ENCODE data around the gene HUWE1.

HUWE1 gene

DNA sequence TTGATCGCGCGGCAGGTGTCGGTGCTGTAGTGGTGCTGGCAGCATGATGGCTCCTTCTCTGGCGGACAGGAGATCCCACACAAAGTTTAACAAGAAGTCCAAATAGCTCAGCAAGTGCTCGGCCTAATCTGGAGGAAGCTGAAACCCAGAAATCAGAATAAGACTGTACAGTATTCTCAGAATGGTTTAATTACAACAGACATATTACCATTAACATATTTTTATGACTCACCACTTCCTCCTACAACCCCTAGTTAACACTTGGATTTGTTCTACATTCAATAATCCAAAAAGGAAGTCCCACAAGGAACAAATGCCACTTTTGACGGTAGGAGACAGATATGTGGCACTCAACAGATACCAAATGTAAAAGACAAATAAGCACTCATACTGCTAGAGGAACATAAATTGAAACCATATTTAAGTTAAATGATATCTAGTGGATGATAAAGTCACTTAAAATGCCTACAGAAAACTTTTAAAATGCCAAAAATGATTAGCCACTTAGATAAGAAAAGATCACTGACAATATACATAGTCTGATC lies 91.2 kb downstream of the HUWE1 start:
- no peaks in the 10 kb centered on the region for H3K4me1 ChIP-seq (ENCODE audit: control insufficient read depth, insufficient read depth, low read length)
- peaks cover 41% of the 10 kb centered on the region for H3K36me3 ChIP-seq (ENCODE audit: control insufficient read depth, insufficient read depth, low read length)
- H3K27me3 ChIP-seq (ENCODE audit: control insufficient read depth, insufficient read depth, low read length): no peaks in the 10 kb centered on the region

DNA sequence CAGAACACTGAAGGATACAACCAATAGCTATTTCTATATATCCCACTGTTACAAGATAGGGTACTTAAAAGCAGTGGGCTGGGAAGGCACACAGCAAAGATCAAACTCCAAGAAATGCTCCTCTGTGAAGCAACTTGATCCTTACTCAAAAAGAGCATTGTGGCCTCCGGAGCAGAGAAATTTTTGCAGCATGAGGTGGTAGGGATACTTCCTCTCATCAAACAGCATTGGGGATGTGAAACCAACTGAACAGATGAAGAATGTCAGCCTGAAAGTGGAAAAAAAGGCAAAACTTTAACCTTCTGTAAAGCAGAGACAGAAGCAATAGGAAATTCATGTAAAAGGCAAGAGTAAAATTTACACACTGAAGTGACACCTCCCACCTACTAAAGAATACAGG lies 92.2 kb downstream of the HUWE1 start:
- no peak overlapping the region for H3K9ac ChIP-seq (ENCODE audit: low read depth, low read length)
- H3K9me3 ChIP-seq (ENCODE audit: control insufficient read depth, insufficient read depth, low read length): peaks cover 7% of the 10 kb centered on the region
- no peaks in the 10 kb centered on the region for H3K4me1 ChIP-seq (ENCODE audit: control insufficient read depth, insufficient read depth, low read length)
- peaks cover 46% of the 10 kb centered on the region for H3K36me3 ChIP-seq (ENCODE audit: control insufficient read depth, insufficient read depth, low read length)
- no peaks in the 10 kb centered on the region for H3K27me3 ChIP-seq (ENCODE audit: control insufficient read depth, insufficient read depth, low read length)
- no peak overlapping the region for H3K4me3 ChIP-seq (ENCODE audit: low read depth, low read length)

More for the DNA sequence above, 91.2 kb downstream of the HUWE1 start:
- no peak overlapping the region for H3K9ac ChIP-seq (ENCODE audit: low read depth, low read length)
- H3K9me3 ChIP-seq (ENCODE audit: control insufficient read depth, insufficient read depth, low read length): peaks cover 4% of the 10 kb centered on the region
- H3K4me3 ChIP-seq (ENCODE audit: low read depth, low read length): no peak overlapping the region

- Histone ChIP-seq H3K4me1 (ENCODE audit: control insufficient read depth, insufficient read depth, low read length) (no peaks in the 10 kb centered on the region), H3K36me3 (ENCODE audit: control insufficient read depth, insufficient read depth, low read length) (peaks cover 54% of the 10 kb centered on the region), H3K9me3 (ENCODE audit: control insufficient read depth, insufficient read depth, low read length) (peaks cover 4% of the 10 kb centered on the region), H3K9ac (ENCODE audit: low read depth, low read length) (no peak overlapping the region), H3K27me3 (ENCODE audit: control insufficient read depth, insufficient read depth, low read length) (no peaks in the 10 kb centered on the region), H3K4me3 (ENCODE audit: low read depth, low read length) (no peak overlapping the region)
Measured at GRCh38 chrX:53587795-53588420, 98.6 kb downstream of the HUWE1 start.

GRCh38 chrX:53584891-53585290 lies 101.6 kb downstream of the HUWE1 start:
- peaks cover 52% of the 10 kb centered on the region for H3K36me3 ChIP-seq (ENCODE audit: control insufficient read depth, insufficient read depth, low read length)
- no peak overlapping the region for H3K4me3 ChIP-seq (ENCODE audit: low read depth, low read length)
- no peaks in the 10 kb centered on the region for H3K27me3 ChIP-seq (ENCODE audit: control insufficient read depth, insufficient read depth, low read length)
- H3K9ac ChIP-seq (ENCODE audit: low read depth, low read length): no peak overlapping the region
- H3K4me1 ChIP-seq (ENCODE audit: control insufficient read depth, insufficient read depth, low read length): no peaks in the 10 kb centered on the region
- peaks cover 3% of the 10 kb centered on the region for H3K9me3 ChIP-seq (ENCODE audit: control insufficient read depth, insufficient read depth, low read length)

DNA sequence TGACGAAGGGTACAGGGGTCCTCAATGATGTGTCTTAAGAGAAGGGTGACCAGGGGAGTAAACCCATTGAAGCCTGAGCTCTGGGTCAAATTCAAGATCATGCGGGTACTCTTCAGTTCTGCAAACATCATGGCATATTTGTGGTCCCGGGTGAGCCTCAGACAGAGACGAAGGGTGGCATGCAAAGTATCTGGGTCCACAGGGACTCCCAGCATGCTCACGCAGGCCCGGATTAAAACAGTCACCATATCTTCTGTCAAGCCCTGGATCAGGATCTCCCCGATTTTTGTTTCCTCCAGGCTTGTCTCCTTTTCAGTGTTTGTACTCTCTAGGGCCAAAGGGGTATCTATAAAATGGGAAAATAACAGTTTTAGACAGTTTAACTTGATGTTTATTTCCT lies 102.9 kb downstream of the HUWE1 start:
- no peak overlapping the region for H3K9ac ChIP-seq (ENCODE audit: low read depth, low read length)
- H3K9me3 ChIP-seq (ENCODE audit: control insufficient read depth, insufficient read depth, low read length): peaks cover 3% of the 10 kb centered on the region
- H3K27me3 ChIP-seq (ENCODE audit: control insufficient read depth, insufficient read depth, low read length): no peaks in the 10 kb centered on the region
- no peak overlapping the region for H3K4me3 ChIP-seq (ENCODE audit: low read depth, low read length)
- no peaks in the 10 kb centered on the region for H3K4me1 ChIP-seq (ENCODE audit: control insufficient read depth, insufficient read depth, low read length)
- H3K36me3 ChIP-seq (ENCODE audit: control insufficient read depth, insufficient read depth, low read length): peaks cover 45% of the 10 kb centered on the region

- Histone ChIP-seq H3K9ac (ENCODE audit: low read depth, low read length) (no peak overlapping the region), H3K9me3 (ENCODE audit: control insufficient read depth, insufficient read depth, low read length) (peaks cover 3% of the 10 kb centered on the region), H3K27me3 (ENCODE audit: control insufficient read depth, insufficient read depth, low read length) (no peaks in the 10 kb centered on the region), H3K4me1 (ENCODE audit: control insufficient read depth, insufficient read depth, low read length) (no peaks in the 10 kb centered on the region), H3K36me3 (ENCODE audit: control insufficient read depth, insufficient read depth, low read length) (peaks cover 41% of the 10 kb centered on the region), H3K4me3 (ENCODE audit: low read depth, low read length) (no peak overlapping the region)
Measured at GRCh38 chrX:53580742-53581504, 105.6 kb downstream of the HUWE1 start.

GRCh38 chrX:53571494-53571893 lies 115.0 kb downstream of the HUWE1 start:
- peaks cover 20% of the 10 kb centered on the region for H3K36me3 ChIP-seq (ENCODE audit: control insufficient read depth, insufficient read depth, low read length)

GRCh38 chrX:53563324-53563723 lies 123.2 kb downstream of the HUWE1 start:
- no peaks in the 10 kb centered on the region for H3K27me3 ChIP-seq (ENCODE audit: control insufficient read depth, insufficient read depth, low read length)
- H3K9ac ChIP-seq (ENCODE audit: low read depth, low read length): no peak overlapping the region
- H3K4me3 ChIP-seq (ENCODE audit: low read depth, low read length): no peak overlapping the region
- H3K9me3 ChIP-seq (ENCODE audit: control insufficient read depth, insufficient read depth, low read length): no peaks in the 10 kb centered on the region
- H3K4me1 ChIP-seq (ENCODE audit: control insufficient read depth, insufficient read depth, low read length): no peaks in the 10 kb centered on the region
- H3K36me3 ChIP-seq (ENCODE audit: control insufficient read depth, insufficient read depth, low read length): peaks cover 61% of the 10 kb centered on the region

More at GRCh38 chrX:53571494-53571893, 115.0 kb downstream of the HUWE1 start:
- Histone ChIP-seq H3K4me1 (ENCODE audit: control insufficient read depth, insufficient read depth, low read length) (no peaks in the 10 kb centered on the region), H3K9ac (ENCODE audit: low read depth, low read length) (no peak overlapping the region), H3K9me3 (ENCODE audit: control insufficient read depth, insufficient read depth, low read length) (peaks cover 4% of the 10 kb centered on the region), H3K27me3 (ENCODE audit: control insufficient read depth, insufficient read depth, low read length) (no peaks in the 10 kb centered on the region), H3K4me3 (ENCODE audit: low read depth, low read length) (no peak overlapping the region)

GRCh38 chrX:53561912-53562311 lies 124.6 kb downstream of the HUWE1 start:
- Histone ChIP-seq H3K27me3 (ENCODE audit: control insufficient read depth, insufficient read depth, low read length) (no peaks in the 10 kb centered on the region), H3K4me3 (ENCODE audit: low read depth, low read length) (no peak overlapping the region), H3K4me1 (ENCODE audit: control insufficient read depth, insufficient read depth, low read length) (no peaks in the 10 kb centered on the region), H3K36me3 (ENCODE audit: control insufficient read depth, insufficient read depth, low read length) (peaks cover 65% of the 10 kb centered on the region), H3K9ac (ENCODE audit: low read depth, low read length) (no peak overlapping the region), H3K9me3 (ENCODE audit: control insufficient read depth, insufficient read depth, low read length) (no peaks in the 10 kb centered on the region)

DNA sequence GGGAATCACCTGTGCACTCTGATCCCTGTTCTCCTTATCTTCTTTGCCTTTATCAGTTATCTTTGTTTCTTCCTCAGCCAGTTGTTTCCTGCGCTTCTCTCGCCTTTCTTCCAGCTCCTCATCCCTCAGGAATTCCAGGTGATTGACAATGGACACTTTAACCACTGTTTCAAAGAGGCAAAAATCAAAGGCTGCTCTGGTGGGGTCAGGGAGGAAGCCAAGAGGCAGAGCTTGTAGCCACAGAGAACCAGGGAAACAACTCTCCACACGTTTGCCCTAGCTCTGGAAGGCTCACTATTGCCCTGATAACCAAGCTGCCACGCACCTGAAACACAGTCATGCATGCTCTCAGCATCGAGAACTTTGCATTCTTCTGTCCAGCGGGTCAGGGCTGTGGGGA lies 127.9 kb downstream of the HUWE1 start:
- peaks cover 3% of the 10 kb centered on the region for H3K9me3 ChIP-seq (ENCODE audit: control insufficient read depth, insufficient read depth, low read length)
- no peaks in the 10 kb centered on the region for H3K27me3 ChIP-seq (ENCODE audit: control insufficient read depth, insufficient read depth, low read length)
- no peaks in the 10 kb centered on the region for H3K4me1 ChIP-seq (ENCODE audit: control insufficient read depth, insufficient read depth, low read length)
- peaks cover 58% of the 10 kb centered on the region for H3K36me3 ChIP-seq (ENCODE audit: control insufficient read depth, insufficient read depth, low read length)
- no peak overlapping the region for H3K4me3 ChIP-seq (ENCODE audit: low read depth, low read length)
- H3K9ac ChIP-seq (ENCODE audit: low read depth, low read length): no peak overlapping the region

DNA sequence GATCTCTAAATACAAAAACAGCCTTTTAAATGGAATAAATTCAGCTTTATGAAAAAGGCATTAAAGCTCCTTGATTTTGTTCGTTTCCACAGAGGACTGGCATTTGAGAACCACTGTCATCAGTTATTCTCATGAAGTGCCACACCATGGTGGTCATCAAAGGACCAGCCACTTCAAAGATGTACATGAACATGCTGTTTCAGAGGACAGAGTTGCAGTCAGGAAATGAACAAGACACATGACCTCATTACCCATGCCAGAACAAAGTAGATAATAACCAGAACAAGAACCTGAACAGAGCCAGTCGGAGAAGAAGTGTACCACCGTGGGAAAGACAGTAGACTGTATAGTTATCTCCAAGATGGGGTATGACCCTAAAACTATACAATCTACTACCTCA lies 129.7 kb downstream of the HUWE1 start:
- Histone ChIP-seq H3K27me3 (ENCODE audit: control insufficient read depth, insufficient read depth, low read length) (no peaks in the 10 kb centered on the region), H3K36me3 (ENCODE audit: control insufficient read depth, insufficient read depth, low read length) (peaks cover 50% of the 10 kb centered on the region), H3K4me1 (ENCODE audit: control insufficient read depth, insufficient read depth, low read length) (no peaks in the 10 kb centered on the region), H3K9ac (ENCODE audit: low read depth, low read length) (no peak overlapping the region), H3K9me3 (ENCODE audit: control insufficient read depth, insufficient read depth, low read length) (peaks cover 3% of the 10 kb centered on the region), H3K4me3 (ENCODE audit: low read depth, low read length) (no peak overlapping the region)
